SH-SY5Y (cell line): ENCODE results near the gene MRPL28.

Experiments
- GATA2 ChIP-seq: IDR thresholded peaks from 2 replicates; pipeline ENCODE4 v1.6.1; 2011; ENCODE audit warnings: mild to moderate bottlenecking, low read depth, low read length
- GATA3 ChIP-seq: IDR thresholded peaks from 2 replicates; pipeline ENCODE4 v1.6.1; 2011; ENCODE audit warnings: low read depth, mild to moderate bottlenecking, low read length, moderate library complexity

DNA sequence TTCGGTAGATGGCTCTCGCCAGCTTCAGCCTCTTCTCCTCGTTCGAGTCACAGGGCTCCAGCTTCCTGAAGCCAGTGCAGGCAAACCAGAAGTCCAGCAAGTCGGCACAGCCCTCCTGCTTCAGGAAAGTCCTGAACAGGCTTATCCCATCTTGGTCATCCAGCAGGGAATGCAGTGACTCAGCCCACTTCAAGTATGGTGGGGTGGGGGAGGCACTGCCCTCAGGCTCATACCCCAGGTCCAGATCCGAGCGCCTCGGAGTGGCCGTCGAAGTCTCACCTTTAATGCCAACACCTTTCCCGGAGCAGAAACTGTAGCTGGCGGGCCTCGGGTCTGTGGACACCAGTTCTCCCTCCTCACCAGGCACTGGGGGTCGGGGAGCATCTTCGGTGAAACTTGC is 23.8 kb downstream of the MRPL28 start:
- TF ChIP-seq GATA3 (no peak), GATA2 (no peak)
